Upper lobe of left lung (tissue), 4 donors: ENCODE measurements around the gene WFIKKN1.

Experiments used
- CTCF ChIP-seq, 6 experiments: fragments of 450-650 bp in 4 of 6; fragments of 200-600 bp in 2 of 6; sonication (generic) in 2 of 6; IDR thresholded peaks; one replicate each; pipeline ENCODE4 v1.5.1; 2016 to 2019; ENCODE audit warnings: antibody characterized with exemption in 6 of 6
- POLR2AphosphoS5 ChIP-seq, 2 donors: sonication (generic); formaldehyde crosslinking; IDR thresholded peaks; one replicate each; pipeline ENCODE4 v1.5.1; 2017; ENCODE audit warnings: antibody characterized with exemption in 2 of 2

GRCh38 chr16:660459-661183 is 29.8 kb downstream of the WFIKKN1 start:
- TF ChIP-seq POLR2AphosphoS5 (IDR thresholded peaks at IDR 0.05): peak in 1 of 2 donors; percentile 1
- TF ChIP-seq CTCF (IDR thresholded peaks at IDR 0.05): peak; percentile 67 to 83 (median 72)
